Stimulated activated naive B cell treated with anti-CD40 and anti-IgM and Interleukin-4, amounts not matched to agents 10 μg/mL and 1 μg/mL and 100 μg/mL, for 72 hours (primary cell): ENCODE measurements around the gene HAUS5.
"Not testable (repeated sequence)": the region's sequence is repeated elsewhere in the genome, so short reads cannot be mapped to it uniquely, and the experiment has no call there.

ENCODE experiments used
- ATAC-seq, 2 donors: fragments of 150-1000 bp; cut with Tn5 transposase; replicated peaks; 2 replicates each; pipeline ENCODE4 v1.10.0; 2021; ENCODE audit warnings: moderate library complexity in 1 of 2
- DNase-seq: peaks from one replicate; pipeline ENCODE4 v3.0.0; 2021
- H3K27ac Mint-ChIP-seq: one replicate; pipeline ENCODE4 v1.8.0; 2022; ENCODE audit warnings: mild to moderate bottlenecking, mixed read lengths
- H3K27me3 Mint-ChIP-seq, 2 donors: one replicate each; pipeline ENCODE4 v1.8.0; 2022; ENCODE audit warnings: mixed read lengths in 2 of 2
- H3K36me3 Mint-ChIP-seq, 2 donors: one replicate each; pipeline ENCODE4 v1.8.0; 2022; ENCODE audit warnings: mixed read lengths in 2 of 2, mild to moderate bottlenecking in 1 of 2
- H3K4me1 Mint-ChIP-seq, 2 donors: one replicate each; pipeline ENCODE4 v1.8.0; 2022; ENCODE audit warnings: mixed read lengths in 2 of 2, mild to moderate bottlenecking in 1 of 2
- H3K4me3 Mint-ChIP-seq, 2 donors: one replicate each; pipeline ENCODE4 v1.8.0; 2022; ENCODE audit warnings: mild to moderate bottlenecking in 2 of 2, mixed read lengths in 2 of 2, moderate library complexity in 1 of 2
- H3K9me3 Mint-ChIP-seq, 2 donors: one replicate each; pipeline ENCODE4 v1.8.0; 2022; ENCODE audit warnings: mixed read lengths in 2 of 2, mild to moderate bottlenecking in 1 of 2

The HAUS5 gene

GRCh38 chr19:35642798-35643254 lies 30.3 kb downstream of the HAUS5 start:
- Mint-ChIP-seq H3K9me3 (no peaks in the 10 kb centered on the region), H3K4me3 (peak overlapping the region; percentile 78 to 79), H3K36me3 (peaks cover 6% of the 10 kb centered on the region in 2 donors), H3K27me3 (no peaks in the 10 kb centered on the region), H3K27ac (no peak overlapping the region), H3K4me1 (peaks cover 20 to 45% of the 10 kb centered on the region in 2 donors)
- DNase-seq (no peak), ATAC-seq (no peak)

DNA sequence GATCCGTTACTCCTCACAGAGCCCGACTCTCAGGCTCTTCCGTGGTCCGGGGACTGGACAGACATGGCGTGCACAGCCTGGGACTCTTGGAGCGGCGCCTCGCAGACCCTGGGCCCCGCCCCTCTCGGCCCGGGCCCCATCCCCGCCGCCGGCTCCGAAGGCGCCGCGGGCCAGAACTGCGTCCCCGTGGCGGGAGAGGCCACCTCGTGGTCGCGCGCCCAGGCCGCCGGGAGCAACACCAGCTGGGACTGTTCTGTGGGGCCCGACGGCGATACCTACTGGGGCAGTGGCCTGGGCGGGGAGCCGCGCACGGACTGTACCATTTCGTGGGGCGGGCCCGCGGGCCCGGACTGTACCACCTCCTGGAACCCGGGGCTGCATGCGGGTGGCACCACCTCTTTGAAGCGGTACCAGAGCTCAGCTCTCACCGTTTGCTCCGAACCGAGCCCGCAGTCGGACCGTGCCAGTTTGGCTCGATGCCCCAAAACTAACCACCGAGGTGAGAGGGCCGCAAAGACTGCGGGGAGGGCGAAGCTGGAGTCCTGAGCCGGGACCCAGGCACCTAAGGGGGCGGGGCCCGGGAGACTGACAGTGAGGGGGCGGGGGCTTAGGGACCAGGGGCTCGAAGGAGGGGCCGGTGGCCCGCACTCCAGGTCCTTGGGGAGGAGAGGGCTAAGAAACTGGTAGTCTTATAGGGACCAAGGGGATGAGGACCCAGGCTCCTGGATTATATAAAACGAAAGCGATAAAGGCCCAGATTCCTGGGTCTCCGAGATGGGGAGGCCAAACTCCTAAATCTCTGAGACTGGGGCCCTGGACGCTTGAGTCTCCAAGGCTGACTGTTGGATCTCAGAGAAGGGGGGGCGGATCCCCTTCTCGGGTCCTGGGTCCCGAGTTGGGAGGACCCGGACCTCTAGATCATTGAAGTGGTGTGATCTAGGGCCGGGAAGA lies 31.0 kb downstream of the HAUS5 start:
- Mint-ChIP-seq H3K36me3 (no peaks in the 10 kb centered on the region), H3K9me3 (no peaks in the 10 kb centered on the region), H3K4me1 (peaks cover 20 to 46% of the 10 kb centered on the region in 2 donors), H3K27me3 (no peaks in the 10 kb centered on the region), H3K27ac (peak overlapping the region; percentile 65), H3K4me3 (peak overlapping the region; percentile 78 to 79)
- peak; percentile 49 to 55 for ATAC-seq
- peak; percentile 78 for DNase-seq

GRCh38 chr19:35644206-35644986 lies 31.9 kb downstream of the HAUS5 start:
- Mint-ChIP-seq H3K27ac (peak overlapping the region; percentile 59), H3K4me1 (peaks cover 20 to 54% of the 10 kb centered on the region in 2 donors), H3K27me3 (no peaks in the 10 kb centered on the region), H3K9me3 (no peaks in the 10 kb centered on the region), H3K36me3 (no peaks in the 10 kb centered on the region), H3K4me3 (peak overlapping the region; percentile 78 to 79)
- ATAC-seq, result peak; percentile 82 to 86
- DNase-seq, result peak; percentile 91

- no peak for ATAC-seq
- H3K27ac Mint-ChIP-seq, result peak overlapping the region; percentile 53
- H3K4me3 Mint-ChIP-seq, result peak overlapping the region; percentile 78 to 79
- no peaks in the 10 kb centered on the region for H3K36me3 Mint-ChIP-seq
- no peaks in the 10 kb centered on the region for H3K27me3 Mint-ChIP-seq
- peaks cover 20 to 55% of the 10 kb centered on the region in 2 donors for H3K4me1 Mint-ChIP-seq
- peak; percentile 49 for DNase-seq
- H3K9me3 Mint-ChIP-seq, result no peaks in the 10 kb centered on the region
Measured at GRCh38 chr19:35644987-35645679, 32.6 kb downstream of the HAUS5 start.

DNA sequence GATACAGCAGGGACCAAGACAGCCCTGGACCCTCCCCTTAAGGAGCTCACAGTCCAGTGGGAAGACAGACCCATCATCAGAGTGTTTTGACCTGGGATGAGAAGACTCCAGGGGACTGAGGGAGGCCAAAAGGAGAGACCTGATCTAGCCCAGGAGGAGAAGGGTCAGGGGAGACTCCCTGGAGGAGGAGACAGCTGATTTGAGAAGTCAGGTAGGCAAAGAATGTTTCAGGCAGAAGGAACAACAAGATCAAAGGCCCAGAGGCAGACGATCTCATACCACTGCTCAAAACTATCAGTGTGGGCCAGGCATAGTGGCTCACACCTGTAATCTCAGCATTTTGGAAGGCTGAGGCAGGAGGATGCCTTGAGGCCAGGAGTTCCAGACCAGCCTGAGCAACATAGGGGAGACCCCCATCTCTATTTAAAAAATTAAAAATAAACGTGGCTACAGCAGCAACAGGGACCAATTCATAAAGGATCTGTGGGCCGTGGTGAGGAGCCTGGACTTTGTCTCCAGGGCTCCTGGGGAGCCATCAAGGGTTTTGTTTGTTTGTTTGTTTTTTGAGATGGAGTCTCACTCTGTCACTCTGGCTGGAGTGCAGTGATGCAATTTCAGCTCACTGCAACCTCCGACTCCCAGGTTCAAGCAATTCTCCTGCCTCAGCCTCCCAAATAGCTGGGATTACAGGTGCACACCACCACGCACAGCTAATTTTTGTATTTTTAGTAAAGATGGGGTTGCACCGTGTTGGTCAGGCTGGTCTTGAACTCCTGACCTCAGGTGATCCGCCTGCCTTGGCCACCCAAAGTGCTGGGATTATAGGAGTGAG lies 33.4 kb downstream of the HAUS5 start:
- Mint-ChIP-seq H3K4me1 (peaks cover 20 to 56% of the 10 kb centered on the region in 2 donors), H3K4me3 (peak overlapping the region; percentile 78 to 79), H3K27me3 (no peaks in the 10 kb centered on the region), H3K27ac (no peak overlapping the region), H3K36me3 (peaks cover 0 to under 1% of the 10 kb centered on the region in 2 donors), H3K9me3 (no peaks in the 10 kb centered on the region)
- no peak for ATAC-seq
- DNase-seq, result no peak

DNA sequence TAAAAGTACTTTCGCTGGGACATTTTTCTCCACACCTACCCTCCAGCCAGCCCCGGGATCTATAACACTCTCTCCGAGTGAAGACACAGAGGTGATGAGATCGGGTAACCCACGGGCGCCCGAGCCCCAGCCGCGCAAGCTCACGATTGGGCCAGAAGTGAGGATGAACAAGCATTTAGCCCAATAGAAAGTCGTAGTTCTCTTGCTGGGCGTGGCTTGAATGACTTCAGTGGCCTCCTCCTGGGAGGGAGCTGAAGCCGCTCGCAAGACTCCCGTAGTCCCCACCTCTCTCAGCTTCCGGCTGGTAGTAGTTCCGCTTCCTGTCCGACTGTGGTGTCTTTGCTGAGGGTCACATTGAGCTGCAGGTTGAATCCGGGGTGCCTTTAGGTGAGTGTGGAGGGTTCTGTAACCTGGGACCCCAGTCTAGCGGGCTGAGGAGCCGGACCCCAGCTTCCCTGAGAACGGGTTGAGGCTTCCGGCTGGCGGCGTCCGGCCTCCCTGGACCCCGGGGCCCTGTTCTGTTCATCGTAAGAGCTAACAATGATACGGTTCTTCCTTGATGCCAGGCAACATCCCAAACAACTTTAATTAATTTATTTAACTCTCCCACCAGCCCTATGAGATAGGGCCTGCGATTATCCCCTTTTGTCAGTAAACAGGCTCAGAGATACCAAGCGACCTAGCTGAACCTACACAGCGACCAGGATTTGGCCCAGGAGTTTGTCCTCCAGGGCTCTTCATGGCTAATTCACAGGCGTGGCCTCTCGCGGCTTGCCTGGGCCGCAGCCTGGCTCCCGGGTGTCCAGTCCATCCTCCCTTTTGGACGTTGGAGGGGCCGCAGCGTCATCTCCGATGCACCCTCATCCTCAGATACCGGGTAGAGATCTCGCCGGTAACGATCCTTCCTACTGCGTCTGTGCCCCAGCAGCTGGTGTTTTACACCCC lies 35.8 kb downstream of the HAUS5 start, which contains the start of gene COX6B1:
COX6B1 (plus strand) TSS at position 307 of the 945 bp plus-strand sequence. CDS start 2,921 bp downstream, outside the sequence.
- ATAC-seq (peak; percentile 77), DNase-seq (peak; percentile 93)
- peaks cover 4 to 12% of the 10 kb centered on the region in 2 donors for H3K36me3 Mint-ChIP-seq
- H3K27me3 Mint-ChIP-seq, result no peaks in the 10 kb centered on the region
- H3K27ac Mint-ChIP-seq, result peak within 1 kb of the TSS; percentile 92
- no peaks in the 10 kb centered on the region for H3K9me3 Mint-ChIP-seq
- H3K4me1 Mint-ChIP-seq, result peaks cover 22 to 39% of the 10 kb centered on the region in 2 donors
- H3K4me3 Mint-ChIP-seq, result peak within 1 kb of the TSS; percentile 94 to 98

- Mint-ChIP-seq H3K4me1 (peaks cover 10 to 26% of the 10 kb centered on the region in 2 donors), H3K36me3 (peaks cover 17 to 24% of the 10 kb centered on the region in 2 donors), H3K27ac (no peak overlapping the region), H3K27me3 (no peaks in the 10 kb centered on the region), H3K9me3 (no peaks in the 10 kb centered on the region), H3K4me3 (no peak overlapping the region)
- no peak for ATAC-seq
- DNase-seq, result no peak
Measured at GRCh38 chr19:35650581-35650980, 38.0 kb downstream of the HAUS5 start.

DNA sequence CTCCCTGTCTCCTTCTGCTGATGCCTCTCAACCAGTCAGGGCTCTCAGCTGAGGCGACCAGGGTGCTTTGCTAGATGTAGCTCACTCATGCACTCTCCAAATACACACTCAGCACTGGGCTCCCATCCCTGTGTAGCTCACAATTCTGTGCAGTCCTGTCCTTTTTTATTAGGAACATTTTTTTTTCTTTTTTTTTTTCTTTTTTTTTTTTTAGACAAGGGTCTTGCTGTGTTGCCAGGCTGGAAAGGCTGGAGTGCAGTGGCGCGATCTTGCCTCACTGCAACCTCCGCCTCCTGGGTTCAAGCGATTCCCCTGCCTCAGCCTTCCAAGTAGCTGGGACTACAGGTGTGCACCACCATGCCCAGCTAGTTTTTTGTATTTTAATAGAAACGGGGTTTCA lies 42.3 kb downstream of the HAUS5 start:
- H3K27ac Mint-ChIP-seq, DNase-seq, H3K9me3 Mint-ChIP-seq, H3K27me3 Mint-ChIP-seq, H3K4me3 Mint-ChIP-seq, ATAC-seq: not testable (repeated sequence)
- H3K36me3 Mint-ChIP-seq, result peaks cover 38 to 52% of the 10 kb centered on the region in 2 donors
- peaks cover 9 to 22% of the 10 kb centered on the region in 2 donors for H3K4me1 Mint-ChIP-seq

DNA sequence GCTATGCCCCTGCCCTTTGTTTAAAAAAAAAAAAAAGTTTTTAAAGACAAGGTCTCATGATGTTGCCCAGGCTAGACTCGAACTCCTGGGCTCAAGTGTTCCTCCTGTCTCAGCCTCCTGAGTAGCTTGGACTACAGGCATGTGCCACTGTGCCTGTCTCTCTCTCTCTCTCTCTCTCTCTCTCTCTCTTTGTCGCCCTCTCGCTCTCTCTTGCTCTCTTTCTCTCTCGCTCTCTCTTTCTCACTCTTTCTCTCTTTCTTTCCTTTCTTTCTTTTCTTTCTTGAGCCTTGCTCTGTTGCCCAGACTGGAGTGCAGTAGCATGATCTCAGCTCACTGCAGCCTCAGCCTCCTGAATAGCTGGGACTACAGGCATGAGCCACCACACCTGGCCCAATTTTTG lies 43.1 kb downstream of the HAUS5 start:
- ATAC-seq, result no peak
- H3K9me3 Mint-ChIP-seq, result no peaks in the 10 kb centered on the region
- no peak overlapping the region for H3K4me3 Mint-ChIP-seq
- no peaks in the 10 kb centered on the region for H3K27me3 Mint-ChIP-seq
- H3K4me1 Mint-ChIP-seq, result peaks cover 9 to 22% of the 10 kb centered on the region in 2 donors
- peaks cover 40 to 54% of the 10 kb centered on the region in 2 donors for H3K36me3 Mint-ChIP-seq
- DNase-seq, result no peak
- no peak overlapping the region for H3K27ac Mint-ChIP-seq

GRCh38 chr19:35656700-35657099 lies 44.2 kb downstream of the HAUS5 start:
- Mint-ChIP-seq H3K27me3 (no peaks in the 10 kb centered on the region), H3K27ac (no peak overlapping the region), H3K36me3 (peaks cover 42 to 51% of the 10 kb centered on the region in 2 donors), H3K9me3 (no peaks in the 10 kb centered on the region), H3K4me3 (no peak overlapping the region), H3K4me1 (peaks cover 5 to 14% of the 10 kb centered on the region in 2 donors)
- DNase-seq (no peak), ATAC-seq (no peak)

DNA sequence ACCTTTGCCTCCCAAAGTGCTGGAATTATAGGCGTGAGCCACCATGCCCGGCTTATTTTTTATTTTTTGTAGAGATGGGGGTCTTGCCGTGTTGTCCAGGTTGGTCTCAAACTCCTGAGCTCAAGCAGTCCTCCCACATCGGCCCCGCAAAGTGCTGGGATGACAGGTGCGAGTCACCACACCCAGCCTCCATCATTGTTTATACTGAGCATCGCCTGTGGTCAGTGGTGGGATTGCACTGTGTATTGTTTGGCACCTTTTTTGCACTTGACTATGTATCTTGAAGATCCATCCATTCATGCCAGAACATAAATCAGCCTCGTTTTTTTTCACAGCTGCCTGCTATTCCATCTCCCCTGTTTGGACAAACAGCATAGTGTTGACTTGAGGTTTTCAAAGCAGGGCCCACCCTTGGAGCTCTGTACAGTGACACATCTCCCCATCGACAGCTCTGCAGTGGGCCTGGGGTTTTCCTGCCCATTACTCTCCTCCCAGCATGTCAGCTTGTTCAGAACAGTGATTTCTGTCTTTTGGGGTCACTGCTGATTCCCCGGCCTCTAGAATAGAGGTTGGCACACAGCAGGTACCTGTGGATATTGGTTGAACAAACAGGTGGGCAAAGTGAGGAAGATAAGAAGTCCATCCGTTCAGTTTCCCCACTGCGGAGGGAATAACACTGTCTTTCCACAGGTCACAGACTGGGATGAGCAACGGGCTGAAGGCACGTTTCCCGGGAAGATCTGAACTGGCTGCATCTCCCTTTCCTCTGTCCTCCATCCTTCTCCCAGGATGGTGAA lies 45.6 kb downstream of the HAUS5 start:
- Mint-ChIP-seq H3K4me1 (peaks cover 2 to 14% of the 10 kb centered on the region in 2 donors), H3K9me3 (no peaks in the 10 kb centered on the region), H3K27ac (no peak overlapping the region), H3K36me3 (peaks cover 49 to 53% of the 10 kb centered on the region in 2 donors), H3K4me3 (no peak overlapping the region), H3K27me3 (no peaks in the 10 kb centered on the region)
- peak; percentile 38 to 52 for ATAC-seq
- DNase-seq, result no peak

GRCh38 chr19:35661995-35662340 lies 49.4 kb downstream of the HAUS5 start:
- H3K27ac Mint-ChIP-seq, result no peak overlapping the region
- peaks cover 28 to 45% of the 10 kb centered on the region in 2 donors for H3K36me3 Mint-ChIP-seq
- H3K4me3 Mint-ChIP-seq, result no peak overlapping the region
- ATAC-seq (no peak), DNase-seq (no peak)
- H3K4me1 Mint-ChIP-seq, result peaks cover 0 to 5% of the 10 kb centered on the region in 2 donors
- no peaks in the 10 kb centered on the region for H3K9me3 Mint-ChIP-seq
- H3K27me3 Mint-ChIP-seq, result no peaks in the 10 kb centered on the region
